PC-9 (cell line): Measurements from ENCODE around the gene AKAP13.

Source experiments
- EZH2 ChIP-seq: fragments of 200-600 bp; sonication (generic); IDR thresholded peaks from 2 replicates; pipeline ENCODE4 v1.8.0; 2017; ENCODE audit warnings: antibody characterized with exemption, low read depth
- TF ChIP-seq, protein P1 (sequence below): fragments of 200-600 bp; sonication (generic); conservative IDR thresholded peaks from 2 replicates; pipeline ENCODE4 v1.6.1; 2017; ENCODE audit warnings: mixed run types, antibody characterized with exemption, mild to moderate bottlenecking, moderate library complexity

- TF ChIP-seq, protein P1, sequence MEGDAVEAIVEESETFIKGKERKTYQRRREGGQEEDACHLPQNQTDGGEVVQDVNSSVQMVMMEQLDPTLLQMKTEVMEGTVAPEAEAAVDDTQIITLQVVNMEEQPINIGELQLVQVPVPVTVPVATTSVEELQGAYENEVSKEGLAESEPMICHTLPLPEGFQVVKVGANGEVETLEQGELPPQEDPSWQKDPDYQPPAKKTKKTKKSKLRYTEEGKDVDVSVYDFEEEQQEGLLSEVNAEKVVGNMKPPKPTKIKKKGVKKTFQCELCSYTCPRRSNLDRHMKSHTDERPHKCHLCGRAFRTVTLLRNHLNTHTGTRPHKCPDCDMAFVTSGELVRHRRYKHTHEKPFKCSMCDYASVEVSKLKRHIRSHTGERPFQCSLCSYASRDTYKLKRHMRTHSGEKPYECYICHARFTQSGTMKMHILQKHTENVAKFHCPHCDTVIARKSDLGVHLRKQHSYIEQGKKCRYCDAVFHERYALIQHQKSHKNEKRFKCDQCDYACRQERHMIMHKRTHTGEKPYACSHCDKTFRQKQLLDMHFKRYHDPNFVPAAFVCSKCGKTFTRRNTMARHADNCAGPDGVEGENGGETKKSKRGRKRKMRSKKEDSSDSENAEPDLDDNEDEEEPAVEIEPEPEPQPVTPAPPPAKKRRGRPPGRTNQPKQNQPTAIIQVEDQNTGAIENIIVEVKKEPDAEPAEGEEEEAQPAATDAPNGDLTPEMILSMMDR, result no peak
- TF ChIP-seq EZH2, result no peak
These were observed 43.5 kb upstream of the AKAP13 start for GRCh38 chr15:85336880-85337279.
